ENCODE results near the gene IRX1. TPM values are rescaled to one million over a fixed set of nuclear protein-coding genes. Genes with fewer than 3 reads are reported as not detected.

Gene IRX1
- total RNA-seq: not detected in 2 replicates
- not detected for polyA plus RNA-seq (2012)

GRCh38 chr5:3595006-3595961 lies at the start of gene IRX1:
IRX1 (plus strand) TSS chr5:3595832; CDS start chr5:3596106, 274 bp downstream.
- DNase-seq (ENCODE audit: low read depth): no peak

GRCh38 chr5:3546028-3546427 lies 49.6 kb upstream of the IRX1 start:
- no peak for DNase-seq (ENCODE audit: low read depth)

DNA sequence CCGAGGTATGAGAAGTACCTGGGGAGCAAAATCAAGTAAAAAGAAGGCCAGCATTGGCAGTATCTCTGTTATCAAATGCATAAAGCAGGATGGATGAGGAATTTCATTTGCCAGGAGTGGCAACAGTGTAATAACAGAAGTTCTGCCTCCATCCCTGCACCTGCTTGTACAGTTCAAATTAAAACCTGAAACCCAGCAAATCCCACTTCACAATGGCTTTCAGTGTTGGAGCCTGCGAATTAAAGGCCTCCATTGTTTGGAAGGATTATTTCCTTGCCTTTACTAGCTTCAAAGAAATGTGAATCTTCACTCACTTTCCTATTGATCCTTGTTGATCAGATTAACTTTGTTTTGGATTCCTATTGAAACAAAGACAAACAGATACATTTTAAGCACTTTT lies 31.5 kb upstream of the IRX1 start:
- DNase-seq (ENCODE audit: low read depth): no peak

DNA sequence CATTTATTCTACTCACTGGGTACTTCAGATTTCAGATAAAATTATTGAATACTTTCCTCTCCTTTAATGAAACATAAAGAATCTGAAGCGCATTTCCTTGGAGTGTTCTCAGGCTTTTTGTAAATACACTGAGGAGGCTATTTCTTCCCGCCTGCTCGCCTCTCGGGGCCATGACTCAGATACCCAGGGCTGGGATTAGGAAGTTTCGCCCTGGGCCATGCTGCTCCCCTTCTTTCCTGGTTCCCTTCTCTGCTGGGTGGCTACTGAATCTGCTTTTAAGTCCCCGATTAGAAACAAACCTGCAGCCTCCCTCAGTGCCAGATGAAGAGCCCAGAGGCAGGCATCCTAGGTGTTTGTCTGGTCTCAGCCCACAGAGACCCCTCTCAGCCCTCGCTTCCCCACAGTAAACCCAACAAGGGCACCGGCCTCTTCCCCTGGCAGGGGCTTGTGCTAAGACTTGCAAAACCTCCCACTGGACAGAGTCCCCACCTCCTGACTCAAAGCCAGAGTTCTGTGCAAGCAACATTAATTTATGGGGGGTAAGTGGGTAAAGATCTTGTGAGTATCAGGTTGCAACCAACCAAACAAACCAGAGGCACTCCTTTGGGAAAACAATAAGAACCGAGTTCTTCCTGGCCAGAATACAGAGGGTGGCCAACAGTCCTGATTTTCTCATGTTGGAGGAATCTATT lies 30.7 kb upstream of the IRX1 start:
- no peak for DNase-seq (ENCODE audit: low read depth)

GRCh38 chr5:3584724-3585531 lies 10.7 kb upstream of the IRX1 start:
- no peak for DNase-seq (ENCODE audit: low read depth)

GRCh38 chr5:3590161-3590966 lies 5.3 kb upstream of the IRX1 start:
- DNase-seq (ENCODE audit: low read depth): no peak

GRCh38 chr5:3590967-3591900 lies 4.4 kb upstream of the IRX1 start:
- no peak for DNase-seq (ENCODE audit: low read depth)

DNA sequence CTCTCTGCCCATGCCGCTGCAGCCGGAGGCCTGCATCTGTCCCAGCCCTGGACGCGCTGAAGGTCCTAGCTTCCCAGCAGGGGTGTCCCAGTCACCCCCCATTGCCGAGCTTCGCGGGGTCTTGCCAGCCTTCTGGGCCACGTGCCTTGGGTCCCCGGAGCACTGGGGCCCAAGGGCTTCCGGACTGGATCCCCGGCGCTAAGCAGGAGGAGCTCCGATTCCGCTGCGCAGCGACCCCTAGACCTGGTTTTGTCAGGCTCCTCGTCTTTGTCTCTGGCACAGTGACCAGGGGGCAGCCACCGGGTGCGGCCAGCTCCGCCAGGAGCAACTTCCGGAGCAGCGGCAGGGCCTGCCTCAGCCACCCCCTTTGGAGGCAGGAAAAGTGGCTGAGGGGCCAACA lies 3.3 kb upstream of the IRX1 start:
- no peak for DNase-seq (ENCODE audit: low read depth)

DNA sequence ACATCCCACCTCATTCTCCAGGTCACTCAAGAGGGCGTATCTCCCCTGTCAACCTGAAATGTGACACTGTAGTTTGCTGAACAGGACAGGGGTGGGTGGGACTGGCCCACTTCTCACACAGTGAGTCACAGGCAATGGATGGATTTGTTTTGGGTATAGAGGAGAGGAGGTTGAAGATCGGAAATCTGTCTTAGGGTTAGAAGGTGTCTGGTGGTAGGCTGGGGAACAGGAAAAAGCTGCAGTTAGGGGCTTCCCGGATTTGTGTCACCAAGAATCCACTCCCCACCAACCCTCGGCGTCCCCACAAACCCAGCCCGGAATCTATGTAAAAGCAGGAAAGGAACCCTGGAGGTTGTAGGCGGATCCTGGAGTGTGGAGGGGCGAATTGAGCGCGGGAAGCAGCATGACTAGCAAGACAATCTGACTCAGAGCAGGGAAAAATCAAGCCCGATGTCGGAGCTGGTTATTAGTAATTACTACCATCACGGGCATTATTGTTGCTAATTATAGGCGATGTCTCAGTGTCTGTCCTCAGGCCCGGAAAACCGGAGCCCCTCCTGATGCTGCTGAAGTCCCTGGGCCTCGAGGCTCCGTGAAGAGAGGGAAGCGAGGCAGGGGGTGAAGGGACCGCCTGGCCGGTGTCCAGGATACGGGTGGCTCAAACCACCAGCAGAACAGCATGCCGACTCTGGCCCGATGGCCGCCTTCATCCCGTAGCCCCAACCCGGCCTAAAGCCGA lies 1.7 kb upstream of the IRX1 start:
- DNase-seq (ENCODE audit: low read depth): no peak

DNA sequence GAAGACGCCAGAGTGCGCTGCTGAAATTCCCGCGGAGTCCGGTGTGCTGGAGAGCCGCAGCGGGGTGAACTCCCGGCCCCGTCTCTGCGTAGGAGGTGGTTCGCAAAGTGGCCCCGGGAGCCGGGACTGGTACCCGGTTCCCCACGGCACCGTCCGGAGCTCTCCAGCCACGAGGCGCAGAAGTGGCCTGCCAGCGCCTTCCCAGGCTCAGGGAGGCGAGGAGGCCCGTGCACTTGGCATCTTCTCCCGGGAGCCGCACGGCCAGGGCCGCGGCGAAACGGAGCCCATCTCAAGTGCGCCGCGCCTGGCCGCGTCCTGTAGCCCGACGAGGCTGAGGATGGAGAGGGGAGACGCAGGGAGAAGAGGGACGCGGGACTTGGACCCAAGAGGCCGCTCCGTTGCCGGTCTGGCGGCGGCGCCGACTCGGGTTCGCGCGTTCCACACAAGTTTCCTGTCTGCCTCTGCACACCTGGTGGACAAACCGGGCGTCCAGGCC lies 1.1 kb upstream of the IRX1 start:
- no peak for DNase-seq (ENCODE audit: low read depth)

DNA sequence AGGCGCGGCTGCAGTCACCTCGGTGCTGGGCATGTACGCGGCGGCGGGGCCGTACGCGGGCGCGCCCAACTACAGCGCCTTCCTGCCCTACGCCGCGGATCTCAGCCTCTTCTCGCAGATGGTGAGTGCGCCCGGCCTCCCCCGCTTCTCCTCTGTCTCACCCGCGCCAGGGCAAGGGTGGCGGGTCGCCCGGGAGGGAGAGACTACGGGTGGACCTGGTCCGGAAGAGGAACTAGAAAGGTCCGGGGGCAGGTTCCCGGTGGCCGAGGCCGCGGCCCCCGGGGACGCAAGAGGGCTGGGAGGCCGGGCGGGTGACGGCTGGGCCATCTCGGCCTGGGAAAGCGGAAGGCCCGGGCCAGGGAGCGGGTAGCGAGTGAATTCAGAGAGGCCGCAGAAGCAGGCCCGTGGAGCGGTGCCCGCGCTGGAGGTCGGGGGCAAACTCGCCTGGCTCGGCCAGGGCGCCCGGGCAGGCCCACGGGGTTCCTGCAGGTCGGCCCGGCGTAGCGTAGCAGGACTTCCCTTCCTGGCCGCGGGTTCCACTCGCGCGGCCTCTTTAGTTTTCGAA lies 711 bp downstream of the IRX1 start:
- no peak for DNase-seq (ENCODE audit: low read depth)

DNA sequence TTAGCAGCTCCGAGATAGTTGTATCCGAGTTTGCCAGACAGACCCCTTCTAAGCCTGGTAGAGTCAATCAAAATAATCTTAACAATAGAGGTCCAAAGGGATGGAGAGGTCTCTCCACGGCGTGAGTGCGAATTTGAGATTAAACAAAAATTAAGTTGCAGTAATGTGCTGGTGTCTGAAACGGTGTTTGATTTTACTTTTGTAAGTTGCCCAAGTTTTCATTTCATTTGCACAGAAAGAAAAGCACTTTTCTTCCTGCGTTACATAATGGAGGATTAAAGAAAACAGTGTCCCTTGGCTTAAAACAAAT lies 1.2 kb downstream of the IRX1 start:
- DNase-seq (ENCODE audit: low read depth): no peak

DNA sequence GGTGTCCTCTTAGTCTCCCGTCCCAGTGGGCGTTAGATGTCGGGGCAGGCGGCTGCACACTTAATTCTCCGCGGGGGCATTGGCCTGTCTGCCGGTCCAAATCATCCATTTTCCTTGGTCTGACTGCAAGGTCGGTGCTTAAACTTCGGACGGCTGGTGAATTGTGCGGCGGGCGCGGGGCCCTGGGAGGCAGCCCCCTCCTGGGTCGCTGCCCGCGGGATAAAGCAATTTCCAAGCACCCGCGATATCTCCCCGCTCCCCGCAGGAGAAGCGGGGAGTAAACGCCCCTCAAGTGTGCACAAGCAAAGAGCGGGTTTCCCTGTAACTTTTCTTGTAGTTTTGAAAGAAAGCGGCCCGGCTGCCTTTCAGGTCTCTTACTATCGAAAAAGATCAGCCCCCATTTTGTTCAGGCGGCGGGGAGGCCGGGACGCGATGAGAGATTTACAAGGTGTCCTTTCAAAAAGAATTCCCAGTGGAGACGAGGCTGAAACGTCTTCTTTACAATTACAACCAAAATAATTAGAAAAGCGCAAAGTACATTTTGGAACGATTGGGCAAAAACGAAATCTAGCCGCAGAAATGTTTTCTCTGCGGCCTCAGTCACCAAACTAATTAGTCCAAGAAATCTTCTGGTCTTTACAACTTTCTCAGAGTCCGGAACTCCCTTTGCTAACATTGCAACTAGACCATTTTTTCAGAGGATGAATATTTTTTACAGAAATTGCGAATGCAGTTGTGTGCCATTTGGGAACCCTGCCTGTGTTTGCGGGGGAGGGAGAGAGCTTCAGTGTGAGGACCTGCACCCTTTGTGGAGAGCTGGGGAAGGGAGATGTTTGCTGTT lies 1.8 kb downstream of the IRX1 start:
- DNase-seq (ENCODE audit: low read depth): no peak

DNA sequence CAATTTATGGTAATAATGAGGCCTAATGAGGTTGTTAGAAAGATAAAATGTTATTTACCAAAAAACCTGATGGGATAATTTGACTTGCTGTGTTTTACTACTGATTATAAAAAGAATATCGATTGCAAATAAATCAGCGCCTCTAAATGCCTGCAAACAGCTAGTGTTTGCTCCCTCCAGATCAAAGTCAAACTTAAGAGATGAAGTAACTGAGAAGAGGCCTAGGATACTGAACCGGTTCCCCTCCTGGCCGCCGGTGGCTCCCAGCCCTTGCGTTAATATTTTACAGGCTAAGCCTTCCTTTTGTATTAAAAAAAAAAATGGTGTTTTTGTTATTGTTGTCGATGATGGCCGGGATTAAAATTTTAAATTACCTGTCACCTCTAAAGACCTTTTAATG lies 2.6 kb downstream of the IRX1 start:
- no peak for DNase-seq (ENCODE audit: low read depth)

GRCh38 chr5:3598769-3599211 lies 3.2 kb downstream of the IRX1 start:
- DNase-seq (ENCODE audit: low read depth): no peak

- DNase-seq (ENCODE audit: low read depth): no peak
These were observed 3.8 kb downstream of the IRX1 start for GRCh38 chr5:3599226-3600105.

Data from myocyte (in vitro differentiated cells).